HepG2 (cell line): ENCODE measurements around the gene UTRN. TPM values are rescaled to one million over a fixed set of nuclear protein-coding genes. Genes with fewer than 3 reads are reported as not detected.

ENCODE experiments used
- BORCS8-MEF2B ChIP-seq: sonication (generic); formaldehyde crosslinking; IDR thresholded peaks from 2 replicates; pipeline ENCODE4 v1.8.0; 2022; ENCODE audit warnings: mild to moderate bottlenecking, missing genetic modification reagents
- CENPT ChIP-seq: sonication (generic); formaldehyde crosslinking; IDR thresholded peaks from 2 replicates; pipeline ENCODE4 v1.8.0; 2022; ENCODE audit warnings: low read depth, mild to moderate bottlenecking, moderate library complexity, missing genetic modification reagents
- DNMT1 ChIP-seq: sonication (generic); formaldehyde crosslinking; IDR thresholded peaks from 2 replicates; pipeline ENCODE4 v1.5.1; 2020; ENCODE audit warnings: mild to moderate bottlenecking, missing genetic modification reagents
- EP300 ChIP-seq, 3 experiments: sonication (generic) in 1 of 3; formaldehyde crosslinking in 1 of 3; IDR thresholded peaks; 2 replicates each; pipeline versions ENCODE4 v1.5.1 to v1.6.1; 2011 to 2020; ENCODE audit warnings: low read depth in 2 of 3, low read length in 2 of 3, borderline replicate concordance in 1 of 3, improper control_type of control experiment in 1 of 3, mild to moderate bottlenecking in 1 of 3, missing genetic modification reagents in 1 of 3, moderate library complexity in 1 of 3
- MIER3 ChIP-seq: IDR thresholded peaks from 2 replicates; pipeline ENCODE4 v1.6.1; 2016; ENCODE audit warnings: missing compliant biosample characterization, borderline replicate concordance
- NCOA2 ChIP-seq: sonication (generic); formaldehyde crosslinking; IDR thresholded peaks from 2 replicates; pipeline ENCODE4 v1.8.0; 2022; ENCODE audit warnings: inconsistent platforms
- SCMH1 ChIP-seq: sonication (generic); formaldehyde crosslinking; IDR thresholded peaks from 2 replicates; pipeline ENCODE4 v1.9.0; 2021; ENCODE audit warnings: missing genetic modification reagents, mild to moderate bottlenecking, borderline replicate concordance
- SOX13 ChIP-seq, 3 experiments: fragments of 450-650 bp in 1 of 3; sonication (generic) in 1 of 3; formaldehyde crosslinking in 1 of 3; IDR thresholded peaks in 2 of 3; conservative IDR thresholded peaks in 1 of 3; 2 replicates each; pipeline versions ENCODE4 v1.5.0 to v1.6.1; 2016 to 2020; ENCODE audit warnings: antibody characterized with exemption in 1 of 3, mild to moderate bottlenecking in 1 of 3, missing compliant biosample characterization in 1 of 3, missing genetic modification reagents in 1 of 3, moderate library complexity in 1 of 3
- SP2 ChIP-seq: sonication (generic); formaldehyde crosslinking; IDR thresholded peaks from 2 replicates; pipeline ENCODE4 v1.5.1; 2020; ENCODE audit warnings: mild to moderate bottlenecking, missing genetic modification reagents
- TGIF2 ChIP-seq: IDR thresholded peaks from 2 replicates; pipeline ENCODE4 v1.6.1; 2016; ENCODE audit warnings: control low read depth, missing compliant biosample characterization
- ZNF20 ChIP-seq: sonication (generic); formaldehyde crosslinking; IDR thresholded peaks from 2 replicates; pipeline ENCODE4 v1.4.0; 2020; ENCODE audit warnings: mild to moderate bottlenecking, moderate library complexity, missing genetic modification reagents
- ZNF839 ChIP-seq: sonication (generic); formaldehyde crosslinking; IDR thresholded peaks from 2 replicates; pipeline ENCODE4 v1.4.0; 2020; ENCODE audit warnings: missing genetic modification reagents, mild to moderate bottlenecking, borderline replicate concordance
- ZSCAN9 ChIP-seq: IDR thresholded peaks from 2 replicates; pipeline ENCODE4 v1.6.1; 2016; ENCODE audit warnings: borderline replicate concordance
- polyA plus RNA-seq, 8 experiments: library from polyadenylated mRNA; depleted of rRNA in 3 of 8; stranded (reverse) in 7 of 8; unstranded in 1 of 8; fragments of >200 nt; fragmentation: Illumina TruSeq in 4 of 8; extraction: Trizol in 4 of 8; gene quantifications; 2 replicates each; pipeline versions ENCODE4 v1.2.1 to v1.2.3, GENCODE V29; 2011 to 2016; ENCODE audit warnings: low read depth in 4 of 8, missing spikeins in 1 of 8, mixed read lengths in 1 of 8; ENCODE audit not compliant: insufficient read depth in 1 of 8
- total RNA-seq, 5 experiments: library from RNA; depleted of rRNA; stranded (reverse); fragments of >200 nt; fragmentation: Illumina TruSeq; extraction: Trizol; gene quantifications; 2 replicates each; pipeline ENCODE4 v1.2.3, GENCODE V29; 2016; ENCODE audit warnings: low read depth in 1 of 5
- TF ChIP-seq, protein P1 (sequence below), 2 experiments: fragments of 450-650 bp in 1 of 2; sonication (generic) in 1 of 2; formaldehyde crosslinking; IDR thresholded peaks; 2 replicates each; pipeline versions ENCODE4 v1.5.0 to v1.8.0; 2020 to 2022; ENCODE audit warnings: mild to moderate bottlenecking in 1 of 2, missing genetic modification reagents in 1 of 2
- TF ChIP-seq, protein P2 (sequence below): sonication (generic); formaldehyde crosslinking; IDR thresholded peaks from 2 replicates; pipeline ENCODE4 v1.9.0; 2021; ENCODE audit warnings: missing genetic modification reagents, borderline replicate concordance
- TF ChIP-seq, protein P3 (sequence below), 2 experiments: IDR thresholded peaks; 2 replicates each; pipeline ENCODE4 v1.6.1; 2011 to 2012; ENCODE audit warnings: low read length in 2 of 2, borderline replicate concordance in 1 of 2, low read depth in 1 of 2, mild to moderate bottlenecking in 1 of 2, moderate library complexity in 1 of 2

UTRN gene
- total and polyA plus RNA-seq, 2 of the 13 experiments (the other 11 are each of a cell fraction or from before 2014, with no cell fraction given), result 102 to 116 TPM

DNA sequence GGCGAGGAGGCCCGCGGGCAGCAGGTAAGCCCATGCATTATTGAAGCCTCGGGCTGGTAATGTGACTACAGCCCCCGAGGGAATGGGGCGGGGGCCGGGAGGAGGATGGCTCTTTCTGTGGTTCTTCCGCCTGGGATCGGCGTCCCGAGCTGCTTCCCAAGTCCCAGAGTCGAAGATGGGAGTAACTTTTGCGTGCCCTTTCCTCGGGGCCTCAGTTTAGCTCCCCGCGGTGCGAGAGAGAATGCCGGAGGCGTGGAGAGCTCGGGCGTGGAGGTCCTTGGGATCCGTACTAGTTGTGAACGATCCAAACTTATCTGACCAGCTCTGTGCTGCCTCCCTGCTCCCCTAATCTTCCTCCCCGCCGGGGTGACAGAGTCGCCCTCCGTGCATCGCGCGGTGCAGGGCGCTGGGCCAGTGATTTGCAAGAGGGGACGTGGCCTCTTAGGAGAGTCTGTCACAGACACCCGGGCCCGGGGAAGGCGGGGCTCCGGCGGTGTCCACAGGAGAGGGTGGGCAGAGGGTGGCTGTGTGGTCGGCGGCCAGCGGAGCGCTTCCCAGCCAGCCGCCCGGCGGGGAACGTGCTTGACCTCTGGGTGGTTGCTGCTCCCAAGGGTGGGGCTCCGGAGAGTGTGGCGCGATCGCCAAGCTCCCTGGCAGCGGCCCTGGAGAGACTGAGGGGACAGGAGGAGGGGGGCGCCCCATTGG is 815 bp downstream of the UTRN start (continued):
- TF ChIP-seq SOX13 (IDR thresholded peaks at IDR 0.05) (no peak; the same call in 1 of the 2 replicates), SOX13 (CRISPR knock-in tag; conservative IDR thresholded peaks at IDR 0.05 in 1 of 2, IDR thresholded peaks at IDR 0.05 in 1 of 2) (peak in 1 of 2 experiments; percentile 42; a peak in 2 of 4 replicates), TGIF2 (CRISPR knock-in tag) (0 out of 2 replicates have a peak, but pooled peaks have one; percentile 23), NCOA2 (CRISPR knock-in tag) (peak; percentile 41; the same call in 1 of the 2 replicates), MIER3 (CRISPR knock-in tag) (no peak), DNMT1 (CRISPR knock-in tag) (no peak), ZNF20 (peak; percentile 27), BORCS8-MEF2B (CRISPR knock-in tag) (peak; percentile 86; the same call in 1 of the 2 replicates), SP2 (CRISPR knock-in tag) (no peak), ZSCAN9 (CRISPR knock-in tag) (peak; percentile 45; the same call in 1 of the 2 replicates), CENPT (CRISPR knock-in tag) (no peak), EP300 (IDR thresholded peaks at IDR 0.05; ENCODE audit: low read depth in 2 of 2, low read length in 2 of 2) (no peak), EP300 (CRISPR knock-in tag; IDR thresholded peaks at IDR 0.05; ENCODE audit: borderline replicate concordance) (0 out of 2 replicates have a peak, but pooled peaks have one; percentile 2), ZNF839 (peak; percentile 93; the same call in 1 of the 2 replicates), SCMH1 (CRISPR knock-in tag) (no peak)
- TF ChIP-seq, protein P1, sequence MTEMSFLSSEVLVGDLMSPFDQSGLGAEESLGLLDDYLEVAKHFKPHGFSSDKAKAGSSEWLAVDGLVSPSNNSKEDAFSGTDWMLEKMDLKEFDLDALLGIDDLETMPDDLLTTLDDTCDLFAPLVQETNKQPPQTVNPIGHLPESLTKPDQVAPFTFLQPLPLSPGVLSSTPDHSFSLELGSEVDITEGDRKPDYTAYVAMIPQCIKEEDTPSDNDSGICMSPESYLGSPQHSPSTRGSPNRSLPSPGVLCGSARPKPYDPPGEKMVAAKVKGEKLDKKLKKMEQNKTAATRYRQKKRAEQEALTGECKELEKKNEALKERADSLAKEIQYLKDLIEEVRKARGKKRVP (CRISPR knock-in tag; IDR thresholded peaks at IDR 0.05), result 0 out of 4 replicates have a peak, but pooled peaks of 1 of the 2 experiments have one; percentile 29
- TF ChIP-seq, protein P2, sequence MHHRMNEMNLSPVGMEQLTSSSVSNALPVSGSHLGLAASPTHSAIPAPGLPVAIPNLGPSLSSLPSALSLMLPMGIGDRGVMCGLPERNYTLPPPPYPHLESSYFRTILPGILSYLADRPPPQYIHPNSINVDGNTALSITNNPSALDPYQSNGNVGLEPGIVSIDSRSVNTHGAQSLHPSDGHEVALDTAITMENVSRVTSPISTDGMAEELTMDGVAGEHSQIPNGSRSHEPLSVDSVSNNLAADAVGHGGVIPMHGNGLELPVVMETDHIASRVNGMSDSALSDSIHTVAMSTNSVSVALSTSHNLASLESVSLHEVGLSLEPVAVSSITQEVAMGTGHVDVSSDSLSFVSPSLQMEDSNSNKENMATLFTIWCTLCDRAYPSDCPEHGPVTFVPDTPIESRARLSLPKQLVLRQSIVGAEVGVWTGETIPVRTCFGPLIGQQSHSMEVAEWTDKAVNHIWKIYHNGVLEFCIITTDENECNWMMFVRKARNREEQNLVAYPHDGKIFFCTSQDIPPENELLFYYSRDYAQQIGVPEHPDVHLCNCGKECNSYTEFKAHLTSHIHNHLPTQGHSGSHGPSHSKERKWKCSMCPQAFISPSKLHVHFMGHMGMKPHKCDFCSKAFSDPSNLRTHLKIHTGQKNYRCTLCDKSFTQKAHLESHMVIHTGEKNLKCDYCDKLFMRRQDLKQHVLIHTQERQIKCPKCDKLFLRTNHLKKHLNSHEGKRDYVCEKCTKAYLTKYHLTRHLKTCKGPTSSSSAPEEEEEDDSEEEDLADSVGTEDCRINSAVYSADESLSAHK (CRISPR knock-in tag), result no peak
- TF ChIP-seq, protein P3, sequence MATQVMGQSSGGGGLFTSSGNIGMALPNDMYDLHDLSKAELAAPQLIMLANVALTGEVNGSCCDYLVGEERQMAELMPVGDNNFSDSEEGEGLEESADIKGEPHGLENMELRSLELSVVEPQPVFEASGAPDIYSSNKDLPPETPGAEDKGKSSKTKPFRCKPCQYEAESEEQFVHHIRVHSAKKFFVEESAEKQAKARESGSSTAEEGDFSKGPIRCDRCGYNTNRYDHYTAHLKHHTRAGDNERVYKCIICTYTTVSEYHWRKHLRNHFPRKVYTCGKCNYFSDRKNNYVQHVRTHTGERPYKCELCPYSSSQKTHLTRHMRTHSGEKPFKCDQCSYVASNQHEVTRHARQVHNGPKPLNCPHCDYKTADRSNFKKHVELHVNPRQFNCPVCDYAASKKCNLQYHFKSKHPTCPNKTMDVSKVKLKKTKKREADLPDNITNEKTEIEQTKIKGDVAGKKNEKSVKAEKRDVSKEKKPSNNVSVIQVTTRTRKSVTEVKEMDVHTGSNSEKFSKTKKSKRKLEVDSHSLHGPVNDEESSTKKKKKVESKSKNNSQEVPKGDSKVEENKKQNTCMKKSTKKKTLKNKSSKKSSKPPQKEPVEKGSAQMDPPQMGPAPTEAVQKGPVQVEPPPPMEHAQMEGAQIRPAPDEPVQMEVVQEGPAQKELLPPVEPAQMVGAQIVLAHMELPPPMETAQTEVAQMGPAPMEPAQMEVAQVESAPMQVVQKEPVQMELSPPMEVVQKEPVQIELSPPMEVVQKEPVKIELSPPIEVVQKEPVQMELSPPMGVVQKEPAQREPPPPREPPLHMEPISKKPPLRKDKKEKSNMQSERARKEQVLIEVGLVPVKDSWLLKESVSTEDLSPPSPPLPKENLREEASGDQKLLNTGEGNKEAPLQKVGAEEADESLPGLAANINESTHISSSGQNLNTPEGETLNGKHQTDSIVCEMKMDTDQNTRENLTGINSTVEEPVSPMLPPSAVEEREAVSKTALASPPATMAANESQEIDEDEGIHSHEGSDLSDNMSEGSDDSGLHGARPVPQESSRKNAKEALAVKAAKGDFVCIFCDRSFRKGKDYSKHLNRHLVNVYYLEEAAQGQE (IDR thresholded peaks at IDR 0.05; ENCODE audit: borderline replicate concordance in 1 of 2, low read depth in 1 of 2, low read length in 2 of 2), result peak in 1 of 2 experiments; percentile 53; a peak in 1 of 4 replicates
